Fibroblast of mammary gland (primary cell): ENCODE measurements around the gene TFF3.

Source experiments
- DNase-seq: peaks from one replicate; pipeline ENCODE4 v3.0.0-alpha.2; 2010; ENCODE audit warnings: low read depth
- H3K4me3 ChIP-seq: 2 replicates; pipeline ENCODE4 v1.5.1; 2011; ENCODE audit warnings: low read depth, mild to moderate bottlenecking, low read length, moderate library complexity; ENCODE audit not compliant: control insufficient read depth
- TF ChIP-seq, protein P1 (sequence below): conservative IDR thresholded peaks from 2 replicates; pipeline ENCODE4 v1.5.1; 2011; ENCODE audit warnings: low read depth, low read length, inconsistent platforms; ENCODE audit not compliant: control insufficient read depth, insufficient read depth

TFF3 gene

GRCh38 chr21:42352441-42353095, 37.4 kb upstream of the TFF3 start:
- no peak for DNase-seq
- TF ChIP-seq, protein P1, sequence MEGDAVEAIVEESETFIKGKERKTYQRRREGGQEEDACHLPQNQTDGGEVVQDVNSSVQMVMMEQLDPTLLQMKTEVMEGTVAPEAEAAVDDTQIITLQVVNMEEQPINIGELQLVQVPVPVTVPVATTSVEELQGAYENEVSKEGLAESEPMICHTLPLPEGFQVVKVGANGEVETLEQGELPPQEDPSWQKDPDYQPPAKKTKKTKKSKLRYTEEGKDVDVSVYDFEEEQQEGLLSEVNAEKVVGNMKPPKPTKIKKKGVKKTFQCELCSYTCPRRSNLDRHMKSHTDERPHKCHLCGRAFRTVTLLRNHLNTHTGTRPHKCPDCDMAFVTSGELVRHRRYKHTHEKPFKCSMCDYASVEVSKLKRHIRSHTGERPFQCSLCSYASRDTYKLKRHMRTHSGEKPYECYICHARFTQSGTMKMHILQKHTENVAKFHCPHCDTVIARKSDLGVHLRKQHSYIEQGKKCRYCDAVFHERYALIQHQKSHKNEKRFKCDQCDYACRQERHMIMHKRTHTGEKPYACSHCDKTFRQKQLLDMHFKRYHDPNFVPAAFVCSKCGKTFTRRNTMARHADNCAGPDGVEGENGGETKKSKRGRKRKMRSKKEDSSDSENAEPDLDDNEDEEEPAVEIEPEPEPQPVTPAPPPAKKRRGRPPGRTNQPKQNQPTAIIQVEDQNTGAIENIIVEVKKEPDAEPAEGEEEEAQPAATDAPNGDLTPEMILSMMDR, result no peak

GRCh38 chr21:42351626-42352440, 36.6 kb upstream of the TFF3 start:
- no peak for DNase-seq
- TF ChIP-seq, protein P1, result no peak
- no peak overlapping the region for H3K4me3 ChIP-seq

More at GRCh38 chr21:42352441-42353095, 37.4 kb upstream of the TFF3 start:
- H3K4me3 ChIP-seq, result no peak overlapping the region

DNA sequence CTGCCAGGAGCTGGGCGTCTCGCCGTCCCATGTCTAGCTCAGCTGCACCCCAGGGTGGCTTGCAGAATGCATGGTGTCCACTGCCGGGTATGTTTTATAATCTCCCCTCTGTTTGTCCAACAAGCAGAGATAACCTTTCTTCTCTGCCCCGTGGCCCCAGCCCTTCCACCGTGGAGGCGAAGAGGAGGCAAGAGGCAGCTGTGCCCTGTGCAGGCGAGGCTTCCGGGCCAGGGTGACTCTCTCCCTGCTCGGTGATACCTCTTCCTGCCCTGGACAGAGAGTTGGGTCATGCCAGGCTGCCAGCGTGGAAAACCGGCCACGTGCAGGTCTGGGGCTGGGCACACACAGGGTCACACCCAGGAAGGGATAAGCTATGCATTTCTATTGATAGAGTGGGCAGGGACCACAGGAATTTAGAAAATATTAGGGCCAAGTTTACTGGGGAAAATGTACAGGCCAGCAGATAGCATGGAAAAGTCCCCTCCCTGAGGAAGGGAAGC, 35.8 kb upstream of the TFF3 start, which contains the start of gene TFF2:
TFF2 (minus strand) TSS at position 68 of the 500 bp plus-strand sequence; CDS start at position 31, 37 bp downstream.
- H3K4me3 ChIP-seq, result no peak within 1 kb of the TSS
- DNase-seq, result no peak
- TF ChIP-seq, protein P1, result no peak

DNA sequence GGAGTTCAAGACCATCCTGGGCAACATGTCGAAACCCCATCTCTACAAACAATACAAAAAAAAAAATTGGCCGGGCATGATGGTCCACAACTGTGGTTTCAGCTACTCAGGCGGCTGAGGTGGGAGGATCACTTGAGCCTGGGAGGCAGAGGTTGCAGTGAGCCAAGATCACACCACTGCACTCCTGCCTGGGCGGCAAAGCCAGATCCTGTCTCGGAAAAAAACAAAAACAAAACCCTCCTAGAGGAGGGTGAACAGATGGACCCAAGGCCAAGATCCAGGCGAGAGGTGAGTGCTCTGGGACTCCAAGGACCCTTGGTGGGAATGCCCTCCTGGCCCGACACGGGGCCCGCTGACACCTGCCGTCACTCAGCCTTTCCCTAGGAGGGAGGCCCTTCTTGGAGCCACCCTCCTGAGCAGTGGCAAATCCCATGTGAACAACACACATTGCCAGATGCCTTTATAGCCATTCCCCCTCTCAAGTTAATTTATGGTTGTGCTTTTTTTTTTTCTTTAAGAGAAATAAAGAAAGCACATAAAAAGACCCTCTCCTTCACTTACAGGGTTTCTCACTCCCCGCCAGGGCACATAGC, 35.2 kb upstream of the TFF3 start:
- DNase-seq, result no peak
- TF ChIP-seq, protein P1, result no peak
- H3K4me3 ChIP-seq, result no peak overlapping the region

- no peak overlapping the region for H3K4me3 ChIP-seq
- DNase-seq, result no peak
- TF ChIP-seq, protein P1, result no peak
These were observed 34.5 kb upstream of the TFF3 start for GRCh38 chr21:42349420-42350317.

DNA sequence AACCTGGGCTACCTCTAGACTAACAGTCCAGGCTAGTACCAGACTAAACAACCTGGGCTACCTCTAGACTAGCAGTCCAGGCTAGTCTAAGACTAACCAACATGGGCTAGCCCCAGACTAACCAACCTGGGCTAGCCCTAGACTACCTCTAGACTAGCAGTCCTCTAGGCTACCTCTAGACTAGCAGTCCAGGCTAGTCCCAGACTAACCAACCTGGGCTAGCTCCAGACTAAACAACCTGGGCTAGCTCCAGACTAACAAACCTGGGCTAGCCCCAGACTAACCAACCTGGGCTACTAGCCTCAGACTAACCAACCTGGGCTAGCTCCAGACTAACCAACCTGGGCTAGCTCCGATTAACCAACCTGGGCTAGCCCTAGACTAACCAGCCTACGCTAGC, 33.6 kb upstream of the TFF3 start:
- TF ChIP-seq, protein P1, result no peak
- no peak overlapping the region for H3K4me3 ChIP-seq
- DNase-seq, result no peak
